GM13977 (cell line): ENCODE results near the gene FPGT.
"Not testable (repeated sequence)": the region's sequence is repeated elsewhere in the genome, so short reads cannot be mapped to it uniquely, and the experiment has no call there.

Experiments used
- DNase-seq: peaks from one replicate; pipeline ENCODE4 v3.0.0; 2012; ENCODE audit warnings: low spot score
- in situ Hi-C: fragments of 300-500 bp; cut with MboI; formaldehyde crosslinking; loops from one replicate; pipeline ENCODE4 v1.12.0; 2022; ENCODE audit warnings: low sequenced_read_pairs, low pct_unique_long_range_greater_than_20kb, mixed read lengths, inconsistent platforms; ENCODE audit not compliant: unreplicated experiment
- TF ChIP-seq, protein P1 (sequence below): IDR thresholded peaks from 2 replicates; pipeline ENCODE4 v1.5.1; 2012; ENCODE audit warnings: mild to moderate bottlenecking, control low read depth; ENCODE audit not compliant: insufficient read depth; ENCODE audit errors: extremely low read depth, missing control alignments

Gene FPGT

DNA sequence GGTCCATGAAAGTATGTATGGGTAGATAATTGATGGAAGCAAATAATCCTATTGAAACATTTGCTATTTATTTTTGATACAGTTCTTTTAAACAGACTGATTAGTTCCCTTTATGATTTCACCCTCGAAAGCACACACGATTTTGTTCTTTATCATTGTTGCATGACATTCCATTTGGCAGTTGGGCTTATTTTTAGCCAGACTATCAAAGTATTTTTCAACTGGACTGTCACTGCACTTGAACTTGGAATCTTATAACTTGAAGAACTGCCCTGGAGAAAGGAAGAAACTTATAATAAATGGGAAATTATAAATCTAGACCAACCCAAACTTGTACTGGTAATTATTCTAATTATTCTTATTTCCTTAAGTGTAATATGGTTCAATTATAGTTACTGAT is 37.1 kb downstream of the FPGT start, which contains the start of gene TNNI3K:
TSS of gene TNNI3K (plus strand) at position 235 of the 400 bp plus-strand sequence. CDS start at position 300, 65 bp downstream.
- no peak for DNase-seq
- in situ Hi-C loops, result no loop called here
- TF ChIP-seq, protein P1, sequence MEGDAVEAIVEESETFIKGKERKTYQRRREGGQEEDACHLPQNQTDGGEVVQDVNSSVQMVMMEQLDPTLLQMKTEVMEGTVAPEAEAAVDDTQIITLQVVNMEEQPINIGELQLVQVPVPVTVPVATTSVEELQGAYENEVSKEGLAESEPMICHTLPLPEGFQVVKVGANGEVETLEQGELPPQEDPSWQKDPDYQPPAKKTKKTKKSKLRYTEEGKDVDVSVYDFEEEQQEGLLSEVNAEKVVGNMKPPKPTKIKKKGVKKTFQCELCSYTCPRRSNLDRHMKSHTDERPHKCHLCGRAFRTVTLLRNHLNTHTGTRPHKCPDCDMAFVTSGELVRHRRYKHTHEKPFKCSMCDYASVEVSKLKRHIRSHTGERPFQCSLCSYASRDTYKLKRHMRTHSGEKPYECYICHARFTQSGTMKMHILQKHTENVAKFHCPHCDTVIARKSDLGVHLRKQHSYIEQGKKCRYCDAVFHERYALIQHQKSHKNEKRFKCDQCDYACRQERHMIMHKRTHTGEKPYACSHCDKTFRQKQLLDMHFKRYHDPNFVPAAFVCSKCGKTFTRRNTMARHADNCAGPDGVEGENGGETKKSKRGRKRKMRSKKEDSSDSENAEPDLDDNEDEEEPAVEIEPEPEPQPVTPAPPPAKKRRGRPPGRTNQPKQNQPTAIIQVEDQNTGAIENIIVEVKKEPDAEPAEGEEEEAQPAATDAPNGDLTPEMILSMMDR, result no peak

DNA sequence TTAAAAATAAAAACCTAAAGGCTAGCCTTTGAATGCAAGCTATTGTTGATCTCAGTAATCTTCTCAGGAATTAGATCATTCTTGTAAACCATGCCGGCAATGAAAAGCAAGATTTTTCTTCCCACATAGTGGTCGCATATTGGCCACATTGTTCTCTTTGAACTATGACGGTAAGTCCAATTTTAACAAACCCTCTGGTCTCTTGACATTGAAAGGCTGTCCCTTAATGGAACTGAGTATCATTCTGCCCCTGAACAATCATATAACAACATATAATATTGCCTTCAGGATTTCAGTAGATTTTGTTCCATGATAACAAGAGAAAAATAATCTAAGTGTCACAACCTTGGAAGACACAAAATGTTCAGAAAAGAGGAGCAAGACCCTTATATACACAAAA is 38.4 kb downstream of the FPGT start:
- TF ChIP-seq, protein P1, result no peak
- in situ Hi-C loops, result no loop called here
- DNase-seq, result no peak

DNA sequence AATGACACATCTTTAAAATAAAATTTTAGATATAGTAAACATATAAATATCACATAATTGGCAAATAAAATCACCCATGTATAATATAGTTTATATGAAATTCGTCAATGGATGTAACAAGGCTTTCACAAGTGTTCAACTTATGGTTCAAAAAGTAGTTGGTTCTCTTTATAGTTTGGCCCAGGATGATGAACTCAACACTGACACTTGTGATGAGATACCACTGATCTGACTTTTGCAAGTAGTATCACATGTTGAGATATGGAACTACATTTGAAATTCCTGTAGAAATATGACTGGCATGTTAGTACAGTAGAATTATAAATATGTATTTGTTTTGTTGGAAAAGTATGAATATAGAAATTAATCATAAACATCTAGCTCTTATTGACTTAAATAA is 39.0 kb downstream of the FPGT start:
- TF ChIP-seq, protein P1, result no peak
- in situ Hi-C loops, result no loop called here
- DNase-seq, result no peak

DNA sequence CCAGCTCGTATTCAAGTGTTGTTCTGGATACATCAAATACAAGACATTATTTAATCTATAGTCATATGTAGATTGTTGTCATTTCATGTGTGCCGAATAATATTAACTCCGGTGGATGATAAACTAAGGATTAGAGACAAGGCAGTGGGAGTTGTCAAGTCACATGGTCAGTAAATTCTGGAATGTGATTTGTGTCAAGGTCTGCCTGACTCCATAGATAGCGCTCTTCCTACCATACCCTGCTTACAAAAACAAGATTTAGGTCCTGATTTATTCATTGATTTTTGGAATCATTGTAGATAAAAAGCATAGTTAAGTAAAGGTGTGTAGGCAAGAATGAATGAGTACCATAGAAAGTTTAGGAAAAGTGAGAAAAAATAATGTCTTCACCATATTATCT is 39.7 kb downstream of the FPGT start:
- TF ChIP-seq, protein P1, result no peak
- no peak for DNase-seq
- in situ Hi-C loops, result no loop called here

DNA sequence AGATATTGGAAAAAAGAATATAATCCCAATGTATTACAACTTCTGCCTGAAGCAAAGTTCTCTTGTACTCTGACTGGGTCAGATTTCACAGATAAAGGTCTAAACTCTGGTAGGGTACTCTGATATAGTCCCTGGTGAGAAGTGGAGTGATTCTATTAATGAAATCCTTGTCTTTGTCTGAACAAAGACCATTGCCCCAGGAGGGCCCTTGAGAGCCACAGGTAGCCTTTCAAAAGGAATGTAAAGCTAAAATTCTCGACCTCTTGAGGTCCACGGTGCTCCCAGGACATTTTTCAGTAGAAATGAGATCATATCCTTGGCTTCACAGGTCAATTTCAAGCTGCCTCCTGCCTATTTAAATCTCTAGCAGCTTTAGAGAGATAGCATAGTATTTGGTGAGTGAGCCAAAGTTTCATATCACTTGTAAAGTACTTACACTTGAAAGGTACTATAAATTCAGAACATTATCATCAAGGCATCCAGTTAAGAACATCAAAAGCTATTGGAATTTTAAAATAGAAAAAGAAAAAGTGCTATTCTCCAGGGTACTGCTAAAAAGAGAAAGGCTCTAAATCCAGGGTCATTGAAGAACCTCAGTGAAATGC is 47.2 kb downstream of the FPGT start:
- no peak for DNase-seq
- TF ChIP-seq, protein P1, result no peak
- in situ Hi-C loops, result no loop called here

DNA sequence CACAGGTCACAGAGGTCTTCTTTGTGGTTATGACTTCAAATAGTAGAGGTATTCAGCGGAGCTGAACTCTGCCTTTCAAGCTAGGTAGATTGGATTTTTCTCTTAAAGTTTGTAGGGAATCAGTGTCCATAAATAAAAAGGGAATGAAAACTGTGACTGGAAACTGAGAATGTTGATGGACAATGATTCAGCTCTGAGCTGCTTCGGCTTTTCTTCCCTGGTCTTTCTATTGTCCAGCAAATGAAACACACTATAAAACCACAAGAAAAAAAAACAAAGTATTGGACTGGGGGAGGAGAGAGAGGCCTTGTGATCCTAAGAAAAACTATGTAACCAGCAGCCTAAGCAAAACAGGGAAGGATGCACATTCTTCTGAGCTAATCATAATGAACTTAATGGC is 48.3 kb downstream of the FPGT start:
- no peak for DNase-seq
- TF ChIP-seq, protein P1, result no peak
- in situ Hi-C loops, result no loop called here

DNA sequence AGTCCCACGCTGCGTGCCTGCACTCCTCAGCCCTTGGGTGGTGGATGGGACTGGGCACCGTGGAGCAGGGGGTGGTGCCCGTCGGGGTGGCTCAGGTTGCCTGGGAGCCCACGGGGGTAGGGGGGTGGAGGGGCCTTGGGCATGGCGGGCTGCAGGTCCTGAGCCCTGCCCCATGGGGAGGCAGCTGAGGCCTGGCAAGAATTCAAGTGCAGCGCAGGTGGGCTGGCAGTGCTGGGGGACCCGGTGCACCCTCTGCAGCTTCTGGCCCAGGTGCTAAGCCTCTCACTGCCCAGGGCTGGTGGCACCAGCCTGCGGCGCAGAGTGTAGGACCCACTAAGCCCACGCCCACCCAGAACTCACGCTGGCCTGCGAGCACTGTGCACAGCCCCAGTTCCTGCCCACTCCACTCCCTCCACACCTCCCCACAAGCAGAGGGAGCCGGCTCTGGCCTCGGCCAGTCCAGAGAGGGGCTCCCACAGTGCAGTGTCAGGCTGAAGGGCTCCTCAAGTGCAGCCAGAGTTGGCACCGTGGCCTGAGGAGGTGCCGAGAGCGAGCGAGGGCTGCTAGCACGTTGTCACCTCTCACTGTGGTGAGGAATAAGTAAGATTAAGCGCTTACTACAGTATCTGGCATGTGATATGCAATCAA is 50.0 kb downstream of the FPGT start:
- TF ChIP-seq, protein P1, result no peak
- no peak for DNase-seq
- in situ Hi-C loops, result no loop called here

DNA sequence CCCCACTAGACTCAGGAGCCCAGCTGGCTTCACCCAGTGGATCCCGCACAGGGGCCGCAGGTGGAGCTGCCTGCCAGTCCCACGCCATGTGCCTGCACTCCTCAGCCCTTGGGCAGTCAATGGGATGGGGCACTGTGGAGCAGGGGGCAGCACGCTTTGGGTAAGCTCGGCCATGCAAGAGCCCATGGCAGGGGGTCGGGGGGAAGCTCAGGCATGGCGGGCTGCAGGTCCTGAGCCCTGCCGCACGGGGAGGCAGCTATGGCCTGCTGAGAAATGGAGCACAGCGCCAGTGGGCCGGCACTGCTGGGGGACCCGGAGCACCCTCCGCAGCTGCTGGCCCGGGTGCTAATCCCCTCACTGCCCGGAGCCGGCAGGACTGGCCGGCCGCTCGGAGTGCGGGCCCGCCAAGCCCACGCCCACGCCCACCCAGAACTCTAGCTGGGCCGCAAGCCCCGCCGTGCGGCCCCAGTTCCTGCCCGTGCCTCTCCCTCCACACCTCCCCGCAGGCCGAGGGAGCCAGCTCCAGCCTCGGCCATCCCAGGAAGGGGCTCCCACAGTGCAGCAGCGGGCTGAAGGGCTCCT is 55.3 kb downstream of the FPGT start:
- in situ Hi-C loops, DNase-seq: not testable (repeated sequence)
